ENCODE results near the gene FBXO38.

The FBXO38 gene

GRCh38 chr5:148477429-148477828, 93.7 kb downstream of the FBXO38 start:
- DNase-seq, result no peak

- no peak for DNase-seq
Measured at GRCh38 chr5:148482196-148482595, 98.4 kb downstream of the FBXO38 start.

GRCh38 chr5:148482697-148483462, 99.1 kb downstream of the FBXO38 start:
- peak; percentile 9 for DNase-seq

- no peak for DNase-seq
Measured at GRCh38 chr5:148483750-148484149, 100.0 kb downstream of the FBXO38 start.

GRCh38 chr5:148484651-148485050, 100.9 kb downstream of the FBXO38 start:
- no peak for DNase-seq

GRCh38 chr5:148486456-148486855, 102.7 kb downstream of the FBXO38 start:
- no peak for DNase-seq

GRCh38 chr5:148488757-148489156, 105.0 kb downstream of the FBXO38 start:
- DNase-seq, result no peak

- DNase-seq, result no peak
Measured at GRCh38 chr5:148491015-148491792, 107.4 kb downstream of the FBXO38 start.

- DNase-seq, result no peak
Measured at GRCh38 chr5:148491793-148492184, 108.0 kb downstream of the FBXO38 start.

GRCh38 chr5:148492351-148492750, 108.6 kb downstream of the FBXO38 start:
- no peak for DNase-seq
